ENCODE results near the gene SLC22A9. TPM values are rescaled to one million over a fixed set of nuclear protein-coding genes. Genes with fewer than 3 reads are reported as not detected.
"Not testable (repeated sequence)": the region's sequence is repeated elsewhere in the genome, so short reads cannot be mapped to it uniquely, and the experiment has no call there.

Gene SLC22A9
- total RNA-seq, 2 donors from 2014 or later = not detected

- no peak overlapping the region for H3K4me3 ChIP-seq
- no peak for TF ChIP-seq POLR2A (IDR thresholded peaks at IDR 0.05)
- no peak for TF ChIP-seq CTCF (IDR thresholded peaks at IDR 0.05)
- TF ChIP-seq POLR2AphosphoS5 (IDR thresholded peaks at IDR 0.05) = no peak
- H3K4me1 ChIP-seq (replicated peaks) = no peaks in the 10 kb centered on the region
- WGBS = 40% methylated on average over 2 of the region's 2 CpGs
- no peak for DNase-seq (ENCODE audit: low spot score)
- intact Hi-C loops (cut with DNase I) = no loop called here
- H3K27me3 ChIP-seq (replicated peaks; ENCODE audit: insufficient read depth) = no peaks in the 10 kb centered on the region
- no peaks in the 10 kb centered on the region for H3K36me3 ChIP-seq
- no peaks in the 10 kb centered on the region for H3K9me3 ChIP-seq
- H3K27ac ChIP-seq = no peak overlapping the region
Measured at GRCh38 chr11:63417174-63417852, 47.7 kb downstream of the SLC22A9 start.

GRCh38 chr11:63427971-63428508 is 58.5 kb downstream of the SLC22A9 start:
- WGBS = 92% methylated on average over 2 of the region's 2 CpGs
- H3K27me3 ChIP-seq (replicated peaks; ENCODE audit: insufficient read depth) = no peaks in the 10 kb centered on the region
- no peak for DNase-seq (ENCODE audit: low spot score)
- H3K4me3 ChIP-seq = no peak overlapping the region
- no peaks in the 10 kb centered on the region for H3K4me1 ChIP-seq (replicated peaks)
- no peak overlapping the region for H3K27ac ChIP-seq
- intact Hi-C loops (cut with DNase I) = no loop called here
- TF ChIP-seq POLR2A (IDR thresholded peaks at IDR 0.05) = no peak
- no peak for TF ChIP-seq POLR2AphosphoS5 (IDR thresholded peaks at IDR 0.05)
- TF ChIP-seq CTCF (IDR thresholded peaks at IDR 0.05) = no peak
- H3K36me3 ChIP-seq = no peaks in the 10 kb centered on the region
- H3K9me3 ChIP-seq = no peaks in the 10 kb centered on the region

- H3K4me3 ChIP-seq; H3K27me3 ChIP-seq (replicated peaks; ENCODE audit: insufficient read depth); H3K4me1 ChIP-seq (replicated peaks); H3K36me3 ChIP-seq; DNase-seq (ENCODE audit: low spot score); H3K27ac ChIP-seq; intact Hi-C loops (cut with DNase I); H3K9me3 ChIP-seq: not testable (repeated sequence)
- 50% methylated on average over 2 of the region's 2 CpGs for WGBS
Measured at GRCh38 chr11:63430731-63431130, 61.1 kb downstream of the SLC22A9 start.

- WGBS = 78% methylated on average over 19 of the region's 22 CpGs
- H3K27me3 ChIP-seq (replicated peaks; ENCODE audit: insufficient read depth); H3K4me1 ChIP-seq (replicated peaks); DNase-seq (ENCODE audit: low spot score); H3K4me3 ChIP-seq; H3K9me3 ChIP-seq; H3K27ac ChIP-seq; H3K36me3 ChIP-seq; intact Hi-C loops (cut with DNase I): not testable (repeated sequence)
Measured at GRCh38 chr11:63435351-63435750, 65.8 kb downstream of the SLC22A9 start.

- DNase-seq (ENCODE audit: low spot score); H3K9me3 ChIP-seq; H3K4me3 ChIP-seq; H3K27ac ChIP-seq; H3K27me3 ChIP-seq (replicated peaks; ENCODE audit: insufficient read depth); intact Hi-C loops (cut with DNase I); H3K36me3 ChIP-seq; H3K4me1 ChIP-seq (replicated peaks): not testable (repeated sequence)
- WGBS = 0% methylated on average over 4 of the region's 4 CpGs
Measured at GRCh38 chr11:63435831-63436230, 66.2 kb downstream of the SLC22A9 start.

GRCh38 chr11:63443714-63444113 is 74.1 kb downstream of the SLC22A9 start:
- Histone ChIP-seq H3K9me3 (no peaks in the 10 kb centered on the region), H3K27ac (no peak overlapping the region), H3K4me3 (no peak overlapping the region), H3K27me3 (replicated peaks; ENCODE audit: insufficient read depth) (no peaks in the 10 kb centered on the region), H3K4me1 (replicated peaks) (no peaks in the 10 kb centered on the region), H3K36me3 (no peaks in the 10 kb centered on the region)
- WGBS = 22% methylated on average over 1 of the region's 1 CpG
- no peak for DNase-seq (ENCODE audit: low spot score)
- TF ChIP-seq POLR2A (IDR thresholded peaks at IDR 0.05) = no peak
- TF ChIP-seq CTCF (IDR thresholded peaks at IDR 0.05) = no peak
- no peak for TF ChIP-seq POLR2AphosphoS5 (IDR thresholded peaks at IDR 0.05)
- intact Hi-C loops (cut with DNase I) = no loop called here
